GM20431 (cell line): ENCODE measurements around the gene TSPO2.
"Not testable (repeated sequence)": the region's sequence is repeated elsewhere in the genome, so short reads cannot be mapped to it uniquely, and the experiment has no call there.

Experiments used
- in situ Hi-C: fragments of 300-500 bp; cut with MseI, MboI; formaldehyde crosslinking; loops from one replicate; pipeline ENCODE4 v1.15.0; 2020; ENCODE audit warnings: low sequenced_read_pairs; ENCODE audit not compliant: unreplicated experiment

TSPO2 gene

DNA sequence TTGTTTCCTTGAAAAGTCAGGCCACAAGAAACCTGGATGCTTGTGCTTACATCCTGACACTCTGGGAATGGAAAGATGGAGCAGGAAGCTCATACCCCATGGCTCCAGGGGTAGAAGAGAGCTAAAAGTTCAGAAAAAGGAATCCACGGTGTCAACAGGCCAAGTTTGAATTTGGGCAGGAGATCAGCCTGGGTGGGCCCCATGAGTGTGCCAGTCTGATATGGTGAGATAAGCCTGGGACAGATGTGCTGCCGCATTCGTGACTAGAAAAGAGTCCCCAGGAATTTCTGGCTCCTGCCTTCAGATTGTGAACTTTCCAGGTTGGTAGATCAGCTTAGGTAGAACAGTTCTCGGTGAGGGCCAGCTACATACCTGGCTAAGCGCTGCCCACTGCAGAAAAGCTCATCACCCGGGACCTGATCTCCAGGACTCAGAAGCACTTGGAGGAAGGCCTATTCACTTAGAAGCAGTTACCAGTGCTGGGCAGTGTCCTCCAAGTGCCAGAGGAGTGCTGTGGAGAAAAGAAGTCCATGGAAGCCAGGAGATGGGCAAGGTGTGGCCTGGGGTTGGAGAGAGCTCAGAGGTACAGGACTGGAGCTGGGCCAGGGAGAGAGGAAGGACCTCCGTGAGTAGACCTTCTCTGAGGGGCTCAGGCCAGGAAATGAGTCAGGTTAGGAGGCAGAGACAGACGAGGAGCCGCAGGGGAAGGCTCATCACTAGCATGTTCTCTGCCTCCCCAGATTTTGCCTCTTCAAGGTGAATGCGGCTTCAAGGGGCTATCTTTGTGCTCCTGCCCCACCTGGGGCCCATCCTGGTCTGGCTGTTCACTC, at the start of gene TSPO2:
TSS of gene TSPO2 (plus strand) at position 242 of the 830 bp plus-strand sequence. CDS start at position 761, 519 bp downstream.
- in situ Hi-C loops = no loop called here

DNA sequence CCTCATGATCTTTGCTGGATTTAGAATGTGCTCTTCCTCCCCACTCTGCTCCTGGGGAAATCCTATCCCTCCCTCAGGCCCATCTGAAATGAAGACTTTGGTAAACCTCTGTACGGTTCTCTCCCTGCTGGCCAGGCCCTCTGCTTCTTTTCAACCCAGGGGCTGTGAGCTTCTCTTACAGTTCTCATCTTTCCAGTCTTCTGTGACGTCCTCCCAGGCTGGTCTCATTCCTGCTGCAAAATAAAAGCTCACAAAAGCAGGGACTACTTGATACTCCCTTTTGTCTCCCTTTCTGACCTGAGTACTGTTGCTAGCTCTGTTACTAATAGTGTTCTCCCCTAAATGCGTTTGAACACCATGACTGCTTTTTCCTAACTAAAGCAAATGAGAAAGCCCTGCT, 49.5 kb upstream of the TSPO2 start:
- in situ Hi-C loops = no loop called here

DNA sequence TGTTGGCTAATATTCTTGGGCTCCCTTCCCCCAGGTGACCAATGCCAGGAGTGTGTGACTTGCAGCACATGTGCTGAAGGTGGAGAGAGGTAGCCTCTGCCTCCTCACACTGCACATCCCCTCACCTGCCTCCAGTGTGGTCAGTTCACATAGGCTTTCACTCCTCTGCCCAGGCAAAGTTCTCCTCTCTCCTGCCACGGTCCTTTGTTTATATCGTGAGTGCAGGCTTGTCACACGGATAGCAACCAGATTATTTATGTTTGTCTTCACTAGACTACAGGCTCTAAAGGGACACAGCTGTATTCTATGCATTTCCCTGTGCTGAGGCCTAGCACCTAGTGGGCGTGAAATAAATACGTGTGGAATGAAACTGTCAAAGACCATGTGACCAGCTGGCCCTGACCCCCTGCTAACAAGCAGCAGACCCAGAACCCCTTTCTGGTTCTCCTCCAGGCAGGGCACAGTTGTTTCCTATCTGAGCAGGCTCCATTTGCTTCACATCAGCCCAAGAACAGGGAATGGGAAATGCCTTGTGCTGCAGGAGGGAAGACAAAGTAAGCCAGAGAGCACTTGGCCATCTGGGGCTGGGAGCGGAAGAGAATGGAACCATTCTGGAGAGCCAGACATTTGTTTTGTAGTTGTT, 45.6 kb upstream of the TSPO2 start:
- in situ Hi-C loops = no loop called here

DNA sequence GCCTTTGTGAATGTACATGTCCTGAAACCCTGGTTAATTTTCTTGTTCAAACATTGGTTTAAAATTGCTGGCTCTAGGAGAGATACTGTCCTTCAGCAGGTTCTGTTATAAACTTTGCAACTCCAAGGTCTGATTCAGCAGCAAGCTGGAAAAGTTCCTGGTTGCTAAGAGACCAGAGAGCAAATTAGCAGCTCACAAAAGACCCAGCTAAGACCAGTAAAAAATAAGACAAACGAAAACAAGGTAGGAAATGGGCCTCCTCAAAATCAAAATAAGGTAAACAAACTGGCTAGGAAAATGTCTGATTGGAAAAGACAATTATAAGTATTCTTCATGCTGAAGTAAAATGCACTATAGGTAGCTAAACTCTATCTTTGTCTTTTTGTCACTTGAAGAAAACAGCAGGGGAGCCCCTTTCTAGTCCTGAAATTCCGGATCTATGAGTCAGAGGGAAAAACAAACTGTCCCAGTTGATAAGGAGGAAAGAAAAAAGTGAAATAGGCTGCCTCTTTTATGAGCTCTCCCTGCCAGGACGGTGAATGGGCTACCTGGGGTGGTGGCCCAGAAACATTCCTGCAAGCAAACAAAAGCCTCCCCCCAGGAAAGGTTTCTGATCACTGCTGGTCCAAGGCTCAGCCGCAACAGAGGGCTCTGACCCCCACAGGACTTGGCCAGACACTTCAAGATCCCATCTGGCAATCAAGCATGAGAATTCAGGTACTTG, 44.9 kb upstream of the TSPO2 start:
- in situ Hi-C loops = no loop called here

DNA sequence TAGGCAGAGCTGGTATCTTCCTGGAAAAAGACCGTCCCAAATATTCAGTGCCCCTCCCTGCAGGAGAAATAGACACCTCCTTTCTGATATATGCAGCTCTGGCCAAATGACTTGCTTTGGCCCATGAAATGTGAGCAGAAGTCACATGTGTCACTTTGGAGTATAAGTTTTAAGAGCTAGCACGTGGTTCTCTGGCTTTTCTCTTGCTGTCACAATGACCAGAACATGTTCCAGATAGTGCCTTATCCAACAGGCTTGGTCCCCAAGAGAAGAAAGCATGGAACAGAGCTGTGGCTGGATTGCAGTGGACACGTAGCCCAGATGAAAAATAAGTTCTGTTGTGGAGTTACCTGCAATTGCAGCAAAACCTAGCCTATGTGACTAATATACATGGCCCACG, 43.6 kb upstream of the TSPO2 start:
- in situ Hi-C loops = no loop called here

GRCh38 chr6:40999569-40999968, 42.7 kb upstream of the TSPO2 start:
- in situ Hi-C loops = no loop called here

DNA sequence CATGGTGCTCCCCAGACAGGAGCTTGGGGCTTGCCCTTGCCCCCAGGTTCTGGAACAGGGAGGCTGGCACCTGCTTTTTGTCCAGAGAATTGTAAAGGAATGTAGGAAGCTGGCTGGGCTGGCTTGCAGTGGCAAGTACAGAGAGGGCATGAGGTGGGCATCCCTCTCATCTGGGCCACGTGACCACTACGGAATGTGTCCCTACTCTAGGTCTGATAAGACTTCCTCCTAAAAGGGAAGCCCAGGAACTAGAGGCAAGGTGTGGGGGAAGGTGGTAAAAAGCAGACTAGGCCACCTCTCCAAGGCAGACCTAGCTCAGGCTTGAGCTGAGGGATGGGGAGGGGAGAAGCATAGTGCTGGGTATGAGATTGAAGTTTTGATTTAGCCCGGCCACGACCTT, 42.0 kb upstream of the TSPO2 start:
- in situ Hi-C loops = no loop called here

DNA sequence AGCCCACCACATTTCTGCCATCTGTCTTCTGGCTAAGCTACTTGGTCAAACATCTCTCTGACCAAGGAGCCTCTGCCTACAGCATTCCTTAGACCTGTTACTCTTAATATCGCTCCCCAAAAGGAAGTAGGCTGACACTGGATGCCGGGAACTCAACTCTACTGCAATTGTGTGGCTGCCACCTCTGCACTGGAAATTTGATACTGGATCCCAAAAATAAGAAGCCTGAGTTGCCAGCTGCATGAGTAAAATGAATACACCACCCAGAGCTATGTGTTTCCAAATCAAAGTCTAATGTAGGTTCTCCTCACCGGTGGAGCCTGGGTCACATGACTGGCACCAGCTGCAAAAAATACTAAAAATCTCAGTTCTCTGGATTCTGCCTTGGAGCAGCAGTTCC, 40.1 kb upstream of the TSPO2 start:
- in situ Hi-C loops = no loop called here

- in situ Hi-C loops = not testable (repeated sequence)
Observed at GRCh38 chr6:41006217-41006616, 36.0 kb upstream of the TSPO2 start.

DNA sequence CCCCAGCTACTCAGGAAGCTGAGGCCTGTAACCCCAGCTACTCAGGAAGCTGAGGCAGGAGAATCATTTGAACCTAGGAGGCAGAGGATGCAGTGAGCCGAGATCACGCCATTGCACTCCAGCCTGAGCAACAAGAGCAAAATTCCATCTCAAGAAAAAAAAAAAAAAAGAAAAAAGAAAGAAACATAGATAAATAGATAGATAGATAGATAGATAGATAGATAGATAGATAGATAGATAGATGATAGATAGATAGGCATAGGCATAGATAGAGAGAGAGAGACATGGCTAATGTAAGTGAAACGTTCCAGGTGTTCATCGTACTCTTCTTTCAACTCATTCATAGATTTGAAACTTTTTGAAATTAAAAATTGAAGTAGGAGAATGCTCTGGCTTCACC, 35.3 kb upstream of the TSPO2 start:
- in situ Hi-C loops = not testable (repeated sequence)

DNA sequence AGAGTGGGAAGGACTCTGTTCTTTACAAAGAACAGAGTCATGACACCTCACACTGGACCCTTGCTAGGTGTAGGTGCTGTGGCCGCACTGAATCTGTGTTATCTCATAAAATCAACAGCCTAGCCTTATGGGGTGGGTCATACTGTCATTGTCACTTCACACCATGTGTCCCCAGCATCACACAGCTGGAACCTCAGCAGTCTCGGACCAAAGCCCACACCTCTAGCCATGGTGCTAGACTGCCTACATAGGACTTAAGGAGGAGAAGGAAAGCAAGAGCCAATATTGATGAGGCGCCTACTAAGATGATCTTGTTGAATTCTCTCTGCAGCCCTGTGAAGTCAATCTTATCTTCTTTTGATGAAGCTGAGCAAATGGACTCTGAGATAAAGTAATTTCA, 34.3 kb upstream of the TSPO2 start:
- in situ Hi-C loops = no loop called here

DNA sequence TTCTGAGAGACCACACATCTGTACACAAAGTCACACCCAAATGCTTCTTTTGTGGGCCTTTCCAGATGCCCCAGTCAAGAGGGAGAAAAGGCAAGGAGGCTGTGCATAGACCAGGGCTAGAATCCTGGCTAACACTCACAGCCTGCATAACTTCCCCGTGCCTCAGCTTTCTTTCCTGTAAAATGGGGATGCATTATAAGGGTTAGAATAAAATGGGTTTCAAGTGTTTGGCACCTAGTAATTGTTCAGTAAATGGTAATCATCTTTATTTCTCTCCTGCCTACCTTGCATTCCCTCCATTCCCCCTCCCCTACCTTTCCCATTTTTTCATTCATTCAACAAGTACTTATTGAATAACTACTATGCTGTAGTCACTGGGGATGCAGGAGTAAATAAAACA, 32.6 kb upstream of the TSPO2 start:
- in situ Hi-C loops = no loop called here

DNA sequence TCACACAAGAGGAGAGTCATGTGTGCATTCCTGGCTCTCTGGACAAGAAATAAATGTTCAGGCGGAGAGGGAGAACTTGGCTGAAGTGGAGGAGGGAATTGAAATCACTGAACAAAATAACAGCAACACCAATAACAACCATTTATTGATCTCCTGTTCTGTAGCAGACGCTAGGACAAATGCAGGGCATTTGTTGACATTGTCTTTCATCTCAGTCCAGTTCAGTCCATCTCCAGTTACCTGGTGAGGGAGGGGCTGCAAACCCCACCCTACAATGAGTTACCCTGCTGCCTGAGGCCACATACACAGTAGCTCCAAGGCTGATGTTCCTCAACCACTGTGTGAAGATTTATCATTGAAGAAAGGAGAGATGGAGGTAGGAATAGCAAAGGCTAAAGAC, 30.6 kb upstream of the TSPO2 start:
- in situ Hi-C loops = no loop called here

- in situ Hi-C loops = no loop called here
Observed at GRCh38 chr6:41013466-41014153, 28.7 kb upstream of the TSPO2 start.

- in situ Hi-C loops = no loop called here
Observed at GRCh38 chr6:41014780-41015179, 27.5 kb upstream of the TSPO2 start.

DNA sequence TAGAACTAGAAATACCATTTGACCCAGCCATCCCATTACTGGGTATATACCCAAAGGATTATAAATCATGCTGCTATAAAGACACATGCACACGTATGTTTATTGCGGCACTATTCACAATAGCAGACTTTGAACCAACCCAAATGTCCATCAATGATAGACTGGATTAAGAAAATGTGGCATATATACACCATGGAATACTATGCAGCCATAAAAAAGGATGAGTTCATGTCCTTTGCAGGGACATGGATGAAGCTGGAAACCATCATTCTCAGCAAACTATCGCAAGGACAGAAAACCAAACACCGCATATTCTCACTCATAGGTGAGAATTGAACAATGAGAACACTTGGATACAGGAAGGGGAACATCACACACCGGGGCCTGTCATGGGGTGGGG, 26.4 kb upstream of the TSPO2 start:
- in situ Hi-C loops = not testable (repeated sequence)

GRCh38 chr6:41017663-41018062, 24.6 kb upstream of the TSPO2 start:
- in situ Hi-C loops = no loop called here

- in situ Hi-C loops = no loop called here
Observed at GRCh38 chr6:41021832-41022231, 20.4 kb upstream of the TSPO2 start.

DNA sequence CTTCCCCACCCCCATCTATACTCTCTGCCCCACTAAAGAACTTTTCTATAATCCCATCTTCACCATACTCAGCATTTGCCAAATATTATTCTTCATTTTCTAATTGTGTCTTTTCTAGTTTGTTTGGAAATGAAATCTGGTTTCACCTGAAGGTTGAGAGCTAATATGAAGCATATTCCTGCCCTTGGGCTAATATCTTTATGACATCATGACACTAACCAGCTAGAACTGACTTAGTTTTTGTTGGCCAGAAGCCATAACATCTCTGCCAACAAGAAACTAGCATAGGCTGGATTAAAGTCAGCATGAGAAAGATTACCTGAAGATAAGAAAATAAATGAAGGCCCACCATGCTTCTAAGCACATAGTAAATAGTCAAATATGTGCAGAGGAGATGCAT, 20.0 kb upstream of the TSPO2 start:
- in situ Hi-C loops = no loop called here

DNA sequence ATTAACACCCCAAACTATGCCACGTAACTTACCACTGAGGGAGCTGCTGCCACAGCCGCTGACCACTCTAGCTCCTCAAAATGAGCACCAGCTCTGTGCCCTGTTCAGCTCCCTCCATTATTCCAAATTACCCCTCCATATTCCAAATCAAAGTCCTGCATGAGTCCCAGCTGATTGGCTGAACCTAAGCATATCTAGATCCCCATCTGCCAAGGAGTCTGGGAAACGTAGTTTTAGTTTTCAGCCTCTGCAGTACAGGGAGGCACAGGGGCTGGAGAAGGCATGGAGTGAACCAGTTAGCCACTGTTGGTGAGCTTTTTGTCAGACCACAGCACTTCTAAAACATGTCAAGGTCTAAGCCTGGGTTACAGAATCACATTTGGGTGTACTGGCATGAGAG, 19.2 kb upstream of the TSPO2 start:
- in situ Hi-C loops = no loop called here
